ENCODE data around the gene MAP3K7.

MAP3K7 gene

DNA sequence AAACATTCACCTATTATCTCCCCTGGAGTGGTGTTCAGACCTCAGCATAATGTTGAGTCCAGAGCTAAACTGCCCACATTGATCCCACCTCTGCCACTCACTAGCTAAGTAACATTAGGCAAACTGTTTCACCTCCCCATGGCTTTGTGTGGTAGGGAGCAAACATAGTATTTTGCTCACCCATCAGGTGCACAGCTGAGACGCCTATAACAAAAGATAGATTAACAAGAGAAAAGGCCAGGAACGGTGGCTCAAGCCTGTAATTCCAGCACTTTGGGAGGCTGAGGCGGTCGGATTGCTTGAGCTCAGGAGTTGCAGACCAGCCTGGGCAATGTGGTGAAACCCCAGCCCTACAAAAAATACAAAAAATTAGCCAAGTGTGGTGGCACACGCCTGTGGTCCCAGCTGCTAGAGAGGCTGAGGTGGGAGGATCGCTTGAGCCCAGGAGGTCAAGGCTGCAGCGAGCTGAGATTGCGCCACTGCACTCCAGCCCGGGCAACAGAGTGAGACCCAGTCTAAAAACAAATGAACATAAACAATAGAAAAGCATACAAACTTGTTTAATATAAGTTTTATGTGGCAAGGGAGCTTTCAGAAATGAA lies 91.6 kb downstream of the MAP3K7 start:
- no peak for DNase-seq (ENCODE audit: low read depth)
- no peak overlapping the region for H3K4me3 ChIP-seq (ENCODE audit: low read depth, low read length)
- TF ChIP-seq, protein P1, sequence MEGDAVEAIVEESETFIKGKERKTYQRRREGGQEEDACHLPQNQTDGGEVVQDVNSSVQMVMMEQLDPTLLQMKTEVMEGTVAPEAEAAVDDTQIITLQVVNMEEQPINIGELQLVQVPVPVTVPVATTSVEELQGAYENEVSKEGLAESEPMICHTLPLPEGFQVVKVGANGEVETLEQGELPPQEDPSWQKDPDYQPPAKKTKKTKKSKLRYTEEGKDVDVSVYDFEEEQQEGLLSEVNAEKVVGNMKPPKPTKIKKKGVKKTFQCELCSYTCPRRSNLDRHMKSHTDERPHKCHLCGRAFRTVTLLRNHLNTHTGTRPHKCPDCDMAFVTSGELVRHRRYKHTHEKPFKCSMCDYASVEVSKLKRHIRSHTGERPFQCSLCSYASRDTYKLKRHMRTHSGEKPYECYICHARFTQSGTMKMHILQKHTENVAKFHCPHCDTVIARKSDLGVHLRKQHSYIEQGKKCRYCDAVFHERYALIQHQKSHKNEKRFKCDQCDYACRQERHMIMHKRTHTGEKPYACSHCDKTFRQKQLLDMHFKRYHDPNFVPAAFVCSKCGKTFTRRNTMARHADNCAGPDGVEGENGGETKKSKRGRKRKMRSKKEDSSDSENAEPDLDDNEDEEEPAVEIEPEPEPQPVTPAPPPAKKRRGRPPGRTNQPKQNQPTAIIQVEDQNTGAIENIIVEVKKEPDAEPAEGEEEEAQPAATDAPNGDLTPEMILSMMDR (IDR thresholded peaks at IDR 0.05; ENCODE audit: insufficient read depth, low read depth, low read length, missing control alignments): no peak

DNA sequence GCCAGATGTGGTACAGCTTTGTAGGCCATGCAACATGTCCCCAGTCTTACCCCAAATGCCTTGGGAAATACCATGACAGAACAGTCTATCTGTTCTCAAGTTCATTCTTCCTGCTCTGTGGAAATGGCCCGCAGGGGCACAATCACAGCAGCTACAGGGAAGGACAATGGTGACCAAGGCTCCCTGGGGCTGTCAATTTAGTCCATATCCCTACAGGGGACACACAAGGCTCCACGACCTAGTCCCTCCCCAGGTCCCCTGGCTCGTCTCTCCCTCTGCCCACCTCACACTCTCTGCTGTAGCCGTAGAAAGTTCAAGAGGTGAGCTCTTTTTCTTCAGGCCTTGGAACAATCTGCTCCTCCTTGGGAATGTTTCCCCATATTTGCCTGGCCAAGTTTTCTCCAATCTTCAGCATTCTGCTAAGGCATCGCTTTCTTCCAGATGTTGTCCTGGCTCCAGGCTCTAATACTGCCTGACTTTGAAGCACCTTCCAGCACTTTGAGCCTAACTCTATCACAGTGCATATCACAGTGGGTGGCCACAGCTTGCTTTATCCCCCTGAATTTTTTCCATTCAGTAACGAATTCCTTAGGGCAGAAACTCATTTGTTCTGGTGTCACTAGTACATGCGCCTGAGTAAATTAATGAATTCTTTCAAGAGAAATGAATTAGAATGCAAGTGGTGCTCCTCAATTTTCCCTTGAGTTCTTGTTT lies 92.6 kb downstream of the MAP3K7 start:
- no peak for DNase-seq (ENCODE audit: low read depth)
- H3K4me3 ChIP-seq (ENCODE audit: low read depth, low read length): no peak overlapping the region
- TF ChIP-seq, protein P1 (IDR thresholded peaks at IDR 0.05; ENCODE audit: insufficient read depth, low read depth, low read length, missing control alignments): no peak

DNA sequence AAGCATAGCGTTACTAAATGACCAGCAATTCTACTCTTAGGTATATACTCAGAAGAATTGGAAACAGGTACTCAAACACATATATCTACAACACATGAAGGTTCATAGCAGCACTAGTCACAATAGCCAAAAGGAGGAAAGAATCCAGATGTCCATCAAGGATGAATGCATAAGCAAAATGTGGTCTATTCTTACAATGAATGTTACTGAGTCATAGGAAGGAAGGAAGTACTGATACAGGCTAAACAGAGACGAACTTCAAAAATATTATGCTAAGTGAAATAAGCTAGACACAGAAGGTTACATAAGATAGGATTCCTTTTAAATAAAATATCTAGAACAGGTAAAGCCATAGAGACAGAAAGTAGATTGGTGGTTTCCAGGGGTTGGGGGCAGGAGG lies 93.5 kb downstream of the MAP3K7 start:
- H3K4me3 ChIP-seq (ENCODE audit: low read depth, low read length): no peak overlapping the region
- no peak for DNase-seq (ENCODE audit: low read depth)
- TF ChIP-seq, protein P1 (IDR thresholded peaks at IDR 0.05; ENCODE audit: insufficient read depth, low read depth, low read length, missing control alignments): no peak

DNA sequence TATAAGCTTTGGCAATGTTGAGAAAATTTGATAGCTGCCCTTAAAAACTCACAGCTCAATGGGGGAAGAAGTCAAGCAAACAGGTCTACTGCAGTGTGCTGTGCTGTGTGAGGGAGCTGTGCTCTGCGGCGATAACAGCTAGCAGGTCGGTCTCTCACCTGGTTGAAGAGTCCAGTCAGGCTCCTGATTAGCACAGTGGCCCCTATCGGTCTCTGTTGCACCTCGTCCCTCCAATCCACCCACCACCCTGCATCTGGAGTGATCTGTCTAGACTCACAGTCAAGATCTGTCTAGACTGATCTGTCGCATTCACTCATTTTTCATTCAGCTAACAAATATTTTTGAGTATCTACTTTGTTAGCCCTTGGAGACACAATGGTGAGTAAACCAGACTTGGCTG lies 94.1 kb downstream of the MAP3K7 start:
- no peak for DNase-seq (ENCODE audit: low read depth)
- TF ChIP-seq, protein P1 (IDR thresholded peaks at IDR 0.05; ENCODE audit: insufficient read depth, low read depth, low read length, missing control alignments): no peak
- no peak overlapping the region for H3K4me3 ChIP-seq (ENCODE audit: low read depth, low read length)

DNA sequence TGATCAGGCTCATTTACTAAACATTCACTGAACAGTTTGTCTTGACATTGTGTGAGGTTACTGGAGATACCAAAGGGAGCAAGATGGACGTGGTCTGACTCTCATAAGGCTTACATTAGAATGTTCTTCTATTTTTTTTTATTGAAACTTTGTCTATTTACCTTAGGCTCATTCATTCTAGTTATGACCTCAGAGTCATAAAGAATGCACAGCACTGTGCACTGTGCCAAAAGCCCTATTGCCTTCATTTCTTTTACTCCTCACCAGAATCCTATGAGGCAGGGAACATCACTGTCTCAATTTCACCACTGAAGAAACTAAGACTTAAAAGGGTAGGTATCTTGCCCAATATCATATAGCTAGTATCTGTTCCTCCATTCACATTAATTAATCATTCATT lies 94.5 kb downstream of the MAP3K7 start:
- no peak for DNase-seq (ENCODE audit: low read depth)
- no peak overlapping the region for H3K4me3 ChIP-seq (ENCODE audit: low read depth, low read length)
- TF ChIP-seq, protein P1 (IDR thresholded peaks at IDR 0.05; ENCODE audit: insufficient read depth, low read depth, low read length, missing control alignments): no peak

DNA sequence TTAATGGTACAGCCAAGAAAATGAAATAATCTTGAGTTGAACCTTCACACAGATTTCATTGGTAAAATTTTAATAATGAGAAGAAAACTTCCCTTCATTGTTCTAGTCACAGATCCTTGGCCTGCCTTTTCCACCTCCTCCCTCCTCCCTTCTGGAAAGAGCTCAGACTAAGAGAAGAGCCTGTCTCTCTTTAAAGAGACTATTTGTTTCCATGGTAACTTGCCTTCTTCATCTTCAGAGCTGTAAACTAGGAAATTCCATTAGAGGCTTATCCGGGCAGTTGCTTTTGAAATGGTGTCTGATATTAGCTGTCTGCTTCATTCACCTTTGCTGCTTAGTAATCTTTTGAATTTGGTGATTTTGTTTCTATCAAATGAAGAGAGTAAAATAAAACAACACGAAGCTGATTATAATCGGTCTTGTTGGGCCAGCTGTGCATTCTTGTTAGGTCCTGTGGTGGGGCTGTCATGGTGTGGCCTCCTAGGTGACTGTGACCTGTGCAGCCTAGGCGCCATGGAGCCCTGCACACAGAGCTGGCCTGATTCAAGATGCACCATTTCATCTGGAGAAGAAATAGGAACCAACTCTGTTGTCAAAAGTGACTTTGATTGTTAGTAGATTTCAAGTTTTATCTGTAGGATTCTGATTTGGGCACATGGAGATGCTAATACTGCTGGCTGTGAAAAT lies 96.7 kb downstream of the MAP3K7 start:
- TF ChIP-seq, protein P1 (IDR thresholded peaks at IDR 0.05; ENCODE audit: insufficient read depth, low read depth, low read length, missing control alignments): no peak
- no peak overlapping the region for H3K4me3 ChIP-seq (ENCODE audit: low read depth, low read length)
- no peak for DNase-seq (ENCODE audit: low read depth)

All from GM12865 (cell line).